Endothelial cell of hepatic sinusoid (primary cell): ENCODE measurements around the gene RAB20.

Source experiments
- in situ Hi-C: cut with HindIII; loops from 2 replicates; pipeline ENCODE4 v1.10.0; 2017; ENCODE audit warnings: low sequenced_read_pairs

The RAB20 gene

GRCh38 chr13:110474713-110475112 is 86.8 kb downstream of the RAB20 start:
- in situ Hi-C loops, result no loop called here
